BLaER1 (cell line): ENCODE results near the gene CRHR1.

Experiments used
- H3K27ac ChIP-seq: shearing (Covaris generic); formaldehyde crosslinking; 2 replicates; pipeline ENCODE4 v1.8.1; 2022
- H3K27me3 ChIP-seq: shearing (Covaris generic); formaldehyde crosslinking; 2 replicates; pipeline ENCODE4 v1.8.1; 2022
- H3K36me3 ChIP-seq: shearing (Covaris generic); formaldehyde crosslinking; 2 replicates; pipeline ENCODE4 v1.8.1; 2022
- H3K4me1 ChIP-seq: shearing (Covaris generic); formaldehyde crosslinking; 2 replicates; pipeline ENCODE4 v1.8.1; 2022
- H3K4me2 ChIP-seq: shearing (Covaris generic); formaldehyde crosslinking; 2 replicates; pipeline ENCODE4 v1.8.1; 2022
- H3K4me3 ChIP-seq: shearing (Covaris generic); formaldehyde crosslinking; 2 replicates; pipeline ENCODE4 v1.8.1; 2022
- H3K9ac ChIP-seq: shearing (Covaris generic); formaldehyde crosslinking; 2 replicates; pipeline ENCODE4 v1.8.1; 2022
- H3K9me3 ChIP-seq: shearing (Covaris generic); formaldehyde crosslinking; 2 replicates; pipeline ENCODE4 v1.8.1; 2022
- H4K20me1 ChIP-seq: shearing (Covaris generic); formaldehyde crosslinking; 2 replicates; pipeline ENCODE4 v1.8.1; 2022
- Cebpa-rat ChIP-seq: shearing (Covaris generic); IDR thresholded peaks from 2 replicates; pipeline ENCODE4 v1.8.1; 2022

CRHR1 gene

DNA sequence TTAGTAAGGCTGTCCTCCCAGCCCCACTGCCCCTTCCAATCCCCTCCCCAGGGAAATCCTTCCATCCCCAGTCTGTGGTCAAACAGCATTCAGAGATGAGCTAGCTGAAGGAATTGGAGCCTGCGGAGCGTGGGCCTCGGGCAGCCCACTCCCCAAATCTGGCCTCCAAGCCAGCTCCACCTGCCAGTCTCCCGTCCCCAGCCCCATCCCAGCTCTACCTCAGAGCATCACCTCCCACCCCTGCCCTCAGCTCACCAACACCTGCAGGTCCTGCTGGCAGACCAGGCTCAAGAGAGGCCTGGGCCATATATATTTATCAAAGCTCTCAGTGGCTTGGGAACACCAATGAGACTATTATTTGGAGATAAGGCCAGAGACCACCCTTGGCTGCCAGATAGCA lies 55.3 kb downstream of the CRHR1 start:
- Histone ChIP-seq H3K4me1 (no peaks in the 10 kb centered on the region), H3K36me3 (no peaks in the 10 kb centered on the region), H3K27ac (no peak overlapping the region), H4K20me1 (no peaks in the 10 kb centered on the region), H3K9ac (no peak overlapping the region), H3K9me3 (no peaks in the 10 kb centered on the region), H3K4me3 (no peak overlapping the region), H3K27me3 (no peaks in the 10 kb centered on the region), H3K4me2 (no peak overlapping the region)
- TF ChIP-seq Cebpa-rat: no peak

GRCh38 chr17:45841186-45841585 lies 57.1 kb downstream of the CRHR1 start:
- Histone ChIP-seq H3K27ac (no peak overlapping the region), H3K4me1 (no peaks in the 10 kb centered on the region), H3K27me3 (no peaks in the 10 kb centered on the region), H3K36me3 (no peaks in the 10 kb centered on the region), H3K9me3 (no peaks in the 10 kb centered on the region), H3K9ac (no peak overlapping the region), H3K4me2 (no peak overlapping the region), H3K4me3 (no peak overlapping the region), H4K20me1 (no peaks in the 10 kb centered on the region)
- no peak for TF ChIP-seq Cebpa-rat

- Histone ChIP-seq H3K27ac (no peak overlapping the region), H3K4me1 (no peaks in the 10 kb centered on the region), H3K4me3 (no peak overlapping the region), H3K4me2 (0 out of 2 replicates have a peak overlapping the region, but pooled peaks have one; percentile 7), H3K27me3 (no peaks in the 10 kb centered on the region), H3K9me3 (no peaks in the 10 kb centered on the region), H3K36me3 (no peaks in the 10 kb centered on the region), H4K20me1 (no peaks in the 10 kb centered on the region), H3K9ac (no peak overlapping the region)
- TF ChIP-seq Cebpa-rat: no peak
These were observed 57.9 kb downstream of the CRHR1 start for GRCh38 chr17:45841883-45842525.

- Histone ChIP-seq H3K4me2 (no peak overlapping the region), H3K27ac (no peak overlapping the region), H3K36me3 (no peaks in the 10 kb centered on the region), H3K4me1 (no peaks in the 10 kb centered on the region), H3K4me3 (no peak overlapping the region), H4K20me1 (no peaks in the 10 kb centered on the region), H3K27me3 (no peaks in the 10 kb centered on the region), H3K9ac (no peak overlapping the region), H3K9me3 (no peaks in the 10 kb centered on the region)
- TF ChIP-seq Cebpa-rat: no peak
These were observed 59.6 kb downstream of the CRHR1 start for GRCh38 chr17:45843722-45844121.

DNA sequence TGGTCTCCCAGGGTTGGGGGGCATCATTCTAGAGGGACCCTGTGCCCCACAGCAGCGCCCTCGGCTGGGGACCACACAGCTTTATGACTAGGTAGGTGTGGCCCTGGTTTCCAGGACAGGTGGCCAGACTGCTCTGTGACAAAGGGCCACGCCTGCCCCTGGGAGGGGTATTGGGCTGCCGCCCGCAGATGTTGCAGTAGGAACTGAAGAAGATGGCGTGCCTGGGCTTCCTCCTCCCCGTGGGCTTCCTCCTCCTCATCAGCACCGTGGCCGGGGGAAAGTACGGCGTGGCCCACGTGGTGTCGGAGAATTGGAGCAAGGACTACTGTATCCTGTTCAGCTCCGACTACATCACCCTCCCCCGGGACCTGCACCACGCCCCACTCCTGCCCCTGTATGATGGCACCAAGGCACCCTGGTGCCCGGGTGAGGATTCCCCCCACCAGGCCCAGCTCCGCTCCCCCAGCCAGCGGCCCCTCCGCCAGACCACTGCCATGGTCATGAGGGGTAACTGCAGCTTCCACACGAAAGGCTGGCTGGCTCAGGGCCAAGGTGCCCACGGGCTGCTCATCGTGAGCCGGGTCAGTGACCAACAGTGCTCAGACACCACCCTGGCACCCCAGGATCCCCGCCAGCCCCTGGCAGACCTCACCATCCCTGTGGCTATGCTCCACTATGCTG lies 60.7 kb downstream of the CRHR1 start, which contains the start of gene SPPL2C:
TSS of gene SPPL2C (plus strand) at position 187 of the 681 bp plus-strand sequence. CDS start at position 213, 26 bp downstream.
- Histone ChIP-seq H3K4me2 (no peak within 1 kb of the TSS), H3K9me3 (no peaks in the 10 kb centered on the region), H3K36me3 (no peaks in the 10 kb centered on the region), H3K27me3 (no peaks in the 10 kb centered on the region), H3K4me1 (no peaks in the 10 kb centered on the region), H4K20me1 (no peaks in the 10 kb centered on the region), H3K27ac (no peak within 1 kb of the TSS), H3K9ac (no peak within 1 kb of the TSS), H3K4me3 (no peak within 1 kb of the TSS)
- TF ChIP-seq Cebpa-rat: no peak

GRCh38 chr17:45845376-45846185 lies 61.5 kb downstream of the CRHR1 start:
- Histone ChIP-seq H3K36me3 (no peaks in the 10 kb centered on the region), H3K4me1 (no peaks in the 10 kb centered on the region), H3K9ac (no peak overlapping the region), H3K9me3 (no peaks in the 10 kb centered on the region), H3K27ac (no peak overlapping the region), H3K4me2 (no peak overlapping the region), H3K4me3 (no peak overlapping the region), H4K20me1 (no peaks in the 10 kb centered on the region), H3K27me3 (no peaks in the 10 kb centered on the region)
- no peak for TF ChIP-seq Cebpa-rat

- Histone ChIP-seq H4K20me1 (no peaks in the 10 kb centered on the region), H3K4me2 (no peak overlapping the region), H3K27ac (no peak overlapping the region), H3K27me3 (no peaks in the 10 kb centered on the region), H3K36me3 (no peaks in the 10 kb centered on the region), H3K9me3 (no peaks in the 10 kb centered on the region), H3K9ac (no peak overlapping the region), H3K4me3 (no peak overlapping the region), H3K4me1 (peaks cover under 1% of the 10 kb centered on the region; the same call in 1 of the 2 replicates)
- no peak for TF ChIP-seq Cebpa-rat
These were observed 62.1 kb downstream of the CRHR1 start for GRCh38 chr17:45846223-45846622.

- Histone ChIP-seq H3K27ac (no peak overlapping the region), H3K4me2 (no peak overlapping the region), H3K9ac (no peak overlapping the region), H3K36me3 (no peaks in the 10 kb centered on the region), H3K27me3 (peaks cover 4% of the 10 kb centered on the region; the same call in 1 of the 2 replicates), H3K9me3 (no peaks in the 10 kb centered on the region), H3K4me3 (no peak overlapping the region), H4K20me1 (no peaks in the 10 kb centered on the region), H3K4me1 (peaks cover 5% of the 10 kb centered on the region)
- no peak for TF ChIP-seq Cebpa-rat
These were observed 62.5 kb downstream of the CRHR1 start for GRCh38 chr17:45846646-45847045.

- no peak for TF ChIP-seq Cebpa-rat
- Histone ChIP-seq H3K4me1 (peaks cover 8% of the 10 kb centered on the region), H3K4me2 (no peak overlapping the region), H3K27me3 (peaks cover 8% of the 10 kb centered on the region; the same call in 1 of the 2 replicates), H3K9me3 (no peaks in the 10 kb centered on the region), H3K9ac (no peak overlapping the region), H3K27ac (no peak overlapping the region), H4K20me1 (no peaks in the 10 kb centered on the region), H3K36me3 (no peaks in the 10 kb centered on the region), H3K4me3 (no peak overlapping the region)
These were observed 63.0 kb downstream of the CRHR1 start for GRCh38 chr17:45847101-45847500.

- no peak for TF ChIP-seq Cebpa-rat
- no peak overlapping the region for H3K4me3 ChIP-seq
These were observed 63.6 kb downstream of the CRHR1 start for GRCh38 chr17:45847747-45848146.

More at GRCh38 chr17:45847747-45848146, 63.6 kb downstream of the CRHR1 start:
- H4K20me1 ChIP-seq: no peaks in the 10 kb centered on the region
- no peaks in the 10 kb centered on the region for H3K36me3 ChIP-seq
- H3K9ac ChIP-seq: no peak overlapping the region
- H3K4me1 ChIP-seq: peaks cover 8% of the 10 kb centered on the region
- H3K27ac ChIP-seq: no peak overlapping the region
- no peaks in the 10 kb centered on the region for H3K9me3 ChIP-seq
- peaks cover 11% of the 10 kb centered on the region; the same call in 1 of the 2 replicates for H3K27me3 ChIP-seq
- H3K4me2 ChIP-seq: no peak overlapping the region
